PC-3 (cell line): ENCODE measurements around the gene COMMD3.

ENCODE experiments used
- EZH2 ChIP-seq: fragments of 300-600 bp; sonication (generic); IDR thresholded peaks from one replicate; pipeline ENCODE4 v1.6.1; 2017; ENCODE audit warnings: antibody characterized with exemption, mild to moderate bottlenecking, low read length; ENCODE audit not compliant: unreplicated experiment
- TF ChIP-seq, protein P1 (sequence below): fragments of 300-600 bp; sonication (generic); conservative IDR thresholded peaks from 2 replicates; pipeline ENCODE4 v1.5.1; 2017; ENCODE audit warnings: antibody characterized with exemption, low read depth, mild to moderate bottlenecking, low read length

- no peak for TF ChIP-seq EZH2
- TF ChIP-seq, protein P1, sequence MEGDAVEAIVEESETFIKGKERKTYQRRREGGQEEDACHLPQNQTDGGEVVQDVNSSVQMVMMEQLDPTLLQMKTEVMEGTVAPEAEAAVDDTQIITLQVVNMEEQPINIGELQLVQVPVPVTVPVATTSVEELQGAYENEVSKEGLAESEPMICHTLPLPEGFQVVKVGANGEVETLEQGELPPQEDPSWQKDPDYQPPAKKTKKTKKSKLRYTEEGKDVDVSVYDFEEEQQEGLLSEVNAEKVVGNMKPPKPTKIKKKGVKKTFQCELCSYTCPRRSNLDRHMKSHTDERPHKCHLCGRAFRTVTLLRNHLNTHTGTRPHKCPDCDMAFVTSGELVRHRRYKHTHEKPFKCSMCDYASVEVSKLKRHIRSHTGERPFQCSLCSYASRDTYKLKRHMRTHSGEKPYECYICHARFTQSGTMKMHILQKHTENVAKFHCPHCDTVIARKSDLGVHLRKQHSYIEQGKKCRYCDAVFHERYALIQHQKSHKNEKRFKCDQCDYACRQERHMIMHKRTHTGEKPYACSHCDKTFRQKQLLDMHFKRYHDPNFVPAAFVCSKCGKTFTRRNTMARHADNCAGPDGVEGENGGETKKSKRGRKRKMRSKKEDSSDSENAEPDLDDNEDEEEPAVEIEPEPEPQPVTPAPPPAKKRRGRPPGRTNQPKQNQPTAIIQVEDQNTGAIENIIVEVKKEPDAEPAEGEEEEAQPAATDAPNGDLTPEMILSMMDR = no peak
These were observed 3.9 kb downstream of the COMMD3 start for GRCh38 chr10:22319980-22320558.
